Measurements from ENCODE around the gene GATAD2B.
A peak's percentile ranks its signal among the peaks of the same experiment; 100 is the strongest.
"Not testable (repeated sequence)": the region's sequence is repeated elsewhere in the genome, so short reads cannot be mapped to it uniquely, and the experiment has no call there.

GATAD2B gene

GRCh38 chr1:153852170-153852569 is 70.6 kb downstream of the GATAD2B start:
- no peak overlapping the region for H3K4me3 ChIP-seq
- no peak overlapping the region for H3K27ac ChIP-seq

GRCh38 chr1:153849487-153850185 is 73.1 kb downstream of the GATAD2B start:
- H3K27ac ChIP-seq = peak overlapping the region in 1 of 21 experiments; percentile 28
- H3K4me3 ChIP-seq = no peak overlapping the region

GRCh38 chr1:153848805-153849204 is 74.0 kb downstream of the GATAD2B start:
- no peak overlapping the region for H3K27ac ChIP-seq

DNA sequence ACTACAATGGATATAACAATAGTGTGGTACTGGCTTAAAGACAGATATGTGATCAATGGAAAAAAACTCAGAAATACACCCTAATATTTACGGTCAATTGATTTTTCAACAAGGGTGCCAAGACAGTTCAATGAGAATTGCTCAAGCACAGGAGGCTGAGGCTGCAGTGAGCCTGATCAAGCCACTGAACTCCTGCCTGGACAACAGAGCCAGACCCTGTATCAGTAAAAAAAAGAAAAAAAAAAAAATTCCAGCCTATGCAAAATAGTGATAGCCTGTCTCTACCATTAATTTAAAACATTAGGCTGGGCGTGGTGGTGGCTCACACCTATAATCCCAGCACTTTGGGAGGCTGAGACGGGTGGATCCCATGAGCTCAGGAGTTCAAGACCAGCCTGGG is 77.6 kb downstream of the GATAD2B start:
- H3K27ac ChIP-seq = no peak overlapping the region
- H3K4me3 ChIP-seq = no peak overlapping the region

More at GRCh38 chr1:153848805-153849204, 74.0 kb downstream of the GATAD2B start:
- H3K4me3 ChIP-seq = no peak overlapping the region

GRCh38 chr1:153844349-153844748 is 78.4 kb downstream of the GATAD2B start:
- not testable (repeated sequence) for H3K4me3 ChIP-seq, H3K27ac ChIP-seq

GRCh38 chr1:153842006-153842471 is 80.7 kb downstream of the GATAD2B start:
- H3K4me3 ChIP-seq = no peak overlapping the region
- H3K27ac ChIP-seq = no peak overlapping the region

DNA sequence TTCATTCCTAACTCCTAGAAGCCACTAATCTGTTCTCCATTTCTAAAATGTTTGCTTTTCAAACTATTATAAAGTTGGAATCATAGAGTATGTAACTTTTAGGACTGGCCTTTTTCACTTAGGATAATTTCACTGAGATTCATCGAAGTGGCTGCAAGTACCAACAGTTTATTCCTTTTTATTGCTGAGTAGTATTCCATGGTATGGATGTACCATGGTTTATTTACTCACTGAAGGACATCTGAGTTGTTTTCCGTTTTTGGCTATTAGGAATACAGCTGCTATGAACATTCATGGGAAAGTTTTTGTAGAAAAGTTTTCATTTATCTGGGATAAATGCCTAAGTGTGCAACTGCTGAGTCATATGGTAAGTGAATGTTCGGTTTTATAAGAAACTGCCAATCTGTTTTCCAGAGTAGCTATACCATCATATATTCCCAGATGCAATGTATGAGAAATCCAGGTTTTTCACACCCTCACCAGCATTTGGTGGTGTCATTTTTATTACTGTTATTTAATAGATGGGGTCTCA is 81.2 kb downstream of the GATAD2B start:
- H3K27ac ChIP-seq = no peak overlapping the region
- no peak overlapping the region for H3K4me3 ChIP-seq

GRCh38 chr1:153840774-153841173 is 82.0 kb downstream of the GATAD2B start:
- H3K27ac ChIP-seq, H3K4me3 ChIP-seq: not testable (repeated sequence)

DNA sequence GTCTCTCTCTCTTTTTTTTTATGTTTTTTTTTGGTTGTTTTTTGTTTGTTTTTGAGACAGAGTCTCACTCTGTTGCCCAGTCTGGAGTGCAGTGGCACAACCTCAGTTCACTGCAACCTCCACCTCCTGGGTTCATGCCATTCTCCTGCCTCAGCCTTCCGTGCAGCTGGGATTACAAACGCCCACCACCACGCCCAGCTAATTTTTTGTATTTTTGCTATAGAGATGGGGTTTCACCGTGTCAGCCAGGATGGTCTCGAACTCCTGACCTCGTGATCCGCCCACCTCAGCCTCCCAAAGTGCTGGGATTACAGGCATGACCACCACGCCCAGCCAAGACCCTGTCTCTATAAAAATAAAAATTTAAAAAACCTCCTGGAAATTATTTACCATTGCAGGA is 88.8 kb downstream of the GATAD2B start:
- H3K4me3 ChIP-seq, H3K27ac ChIP-seq: not testable (repeated sequence)

DNA sequence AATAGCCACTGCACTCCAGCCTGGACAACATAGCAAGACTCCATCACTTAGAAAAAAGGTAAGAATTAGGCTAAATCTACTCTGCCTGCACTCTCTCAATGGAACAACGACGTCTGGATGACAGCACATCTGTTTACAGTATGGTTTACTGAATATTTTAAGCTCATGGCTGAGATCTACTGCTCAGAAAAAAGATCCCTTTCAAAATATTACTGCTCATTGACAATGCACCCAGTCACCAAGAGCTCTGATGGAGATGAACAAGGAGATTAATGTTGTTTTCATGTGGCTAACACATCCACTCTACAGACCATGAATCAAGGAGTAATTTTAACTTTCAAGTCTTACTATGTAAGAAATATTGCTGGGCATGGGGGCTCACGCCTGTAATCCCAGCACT is 89.6 kb downstream of the GATAD2B start:
- Histone ChIP-seq H3K27ac (no peak overlapping the region), H3K4me3 (no peak overlapping the region)

DNA sequence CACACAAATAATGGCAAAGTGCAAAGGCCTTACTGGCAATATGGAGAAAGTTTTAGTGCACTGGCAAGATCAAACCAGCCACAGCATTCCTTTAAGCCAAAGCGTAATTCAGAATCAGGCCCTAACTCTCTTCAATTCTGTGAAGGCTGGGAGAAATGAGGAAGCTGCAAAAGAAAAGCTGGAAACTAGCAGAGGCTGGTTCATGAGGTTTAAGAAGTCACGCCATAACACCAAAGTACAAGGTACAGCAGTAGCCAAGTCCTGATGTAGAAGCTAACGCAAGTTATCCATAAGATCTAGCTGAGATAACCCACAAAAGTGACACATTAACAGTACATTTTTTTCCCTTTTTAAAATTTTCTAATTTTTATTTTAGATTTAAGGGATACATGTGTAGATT is 90.5 kb downstream of the GATAD2B start:
- Histone ChIP-seq H3K27ac (peak overlapping the region in 1 of 21 experiments; percentile 5), H3K4me3 (no peak overlapping the region)

- H3K4me3 ChIP-seq = no peak overlapping the region
- no peak overlapping the region for H3K27ac ChIP-seq
These were observed 91.7 kb downstream of the GATAD2B start for GRCh38 chr1:153831026-153831425.

- H3K4me3 ChIP-seq = no peak overlapping the region
- no peak overlapping the region for H3K27ac ChIP-seq
These were observed 95.4 kb downstream of the GATAD2B start for GRCh38 chr1:153827168-153827964.

DNA sequence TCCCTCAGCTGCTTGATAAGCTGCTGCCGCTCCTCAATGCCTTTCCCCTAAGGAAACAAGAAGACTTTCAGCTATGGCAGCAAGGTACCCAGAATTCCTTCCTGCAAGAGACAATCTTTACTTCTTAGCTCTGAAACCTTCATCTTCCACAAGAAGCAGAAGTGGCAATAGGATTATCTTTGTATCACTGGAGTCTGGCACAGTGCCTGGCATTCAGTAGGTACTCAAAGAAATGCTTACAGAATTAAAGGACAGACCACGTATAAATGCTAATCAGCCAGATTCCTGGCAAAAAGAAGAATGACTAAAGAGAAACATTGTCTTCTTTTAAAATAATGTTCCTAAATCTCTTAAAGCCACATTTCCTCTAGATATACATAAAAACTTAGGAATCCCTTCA is 103.9 kb downstream of the GATAD2B start:
- H3K27ac ChIP-seq = no peak overlapping the region

DNA sequence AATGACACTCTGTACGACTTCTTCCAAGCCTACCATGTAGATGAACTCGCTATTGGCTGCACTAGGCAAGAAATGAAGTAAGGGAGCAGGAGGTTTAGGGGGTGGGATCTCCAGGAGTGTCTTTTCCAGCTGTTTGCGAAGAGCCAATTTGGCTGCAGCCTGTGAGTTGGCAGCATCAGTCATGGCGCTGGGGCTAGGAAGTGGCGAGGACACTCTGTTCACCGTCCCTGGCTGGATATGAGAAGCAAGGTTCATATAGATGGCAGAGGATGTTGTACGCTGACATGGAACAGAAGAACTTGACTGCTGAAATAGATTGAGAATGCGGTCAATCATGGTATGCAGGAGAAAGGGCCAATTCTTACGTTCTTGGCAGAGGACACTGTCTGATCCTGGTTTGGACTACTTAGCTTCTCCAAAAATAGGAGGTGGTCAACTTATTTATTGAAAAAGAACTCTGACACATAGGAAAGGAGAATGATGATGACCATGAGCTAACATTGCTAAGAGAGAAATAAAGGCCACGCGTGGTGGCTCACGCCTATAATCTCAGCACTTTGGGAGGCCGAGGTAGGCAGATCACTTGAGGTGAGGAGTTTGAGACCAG is 106.4 kb downstream of the GATAD2B start:
- Histone ChIP-seq H3K27ac (no peak overlapping the region), H3K4me3 (no peak overlapping the region)

More for the DNA sequence above, 103.9 kb downstream of the GATAD2B start:
- no peak overlapping the region for H3K4me3 ChIP-seq

GRCh38 chr1:153805886-153806719 is 116.7 kb downstream of the GATAD2B start:
- Histone ChIP-seq H3K27ac (peak overlapping the region in 8 of 21 experiments; percentile 6 to 64 (median 32)), H3K4me3 (no peak overlapping the region)

DNA sequence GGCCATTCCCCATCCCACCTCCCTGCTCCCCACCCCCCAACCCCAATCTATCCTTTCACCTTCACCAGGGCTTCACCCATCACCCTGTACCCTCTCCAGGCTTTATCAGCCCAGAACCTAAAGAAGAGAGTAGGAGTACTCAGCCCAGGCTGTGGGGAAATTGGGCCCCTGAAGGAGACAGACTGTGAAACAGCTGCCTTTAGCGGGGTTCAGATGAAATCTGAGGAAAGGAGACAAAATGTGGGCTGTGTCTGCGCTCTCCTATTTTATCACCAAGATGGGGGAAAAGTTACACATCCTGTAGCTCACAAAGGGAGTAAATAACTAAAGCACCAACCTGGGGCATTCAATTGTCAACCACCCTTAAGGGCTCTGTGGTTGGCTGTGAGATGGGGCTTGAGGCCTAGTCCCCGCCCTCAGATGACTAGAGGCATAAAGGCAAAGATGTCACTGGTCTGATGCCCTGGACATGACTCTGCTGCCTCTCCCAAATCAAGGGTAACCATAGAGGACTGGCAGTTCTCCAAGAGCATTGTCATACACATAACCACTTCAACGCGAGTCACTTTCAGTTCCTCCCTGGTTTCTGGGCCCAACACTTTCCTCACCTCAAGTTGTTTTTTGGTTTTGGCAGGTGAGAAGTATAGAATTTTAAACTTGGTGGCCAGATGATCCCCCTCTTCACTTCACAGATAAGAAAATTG is 117.6 kb downstream of the GATAD2B start:
- Histone ChIP-seq H3K27ac (peak overlapping the region in 13 of 21 experiments; percentile 2 to 64 (median 33)), H3K4me3 (no peak overlapping the region)

DNA sequence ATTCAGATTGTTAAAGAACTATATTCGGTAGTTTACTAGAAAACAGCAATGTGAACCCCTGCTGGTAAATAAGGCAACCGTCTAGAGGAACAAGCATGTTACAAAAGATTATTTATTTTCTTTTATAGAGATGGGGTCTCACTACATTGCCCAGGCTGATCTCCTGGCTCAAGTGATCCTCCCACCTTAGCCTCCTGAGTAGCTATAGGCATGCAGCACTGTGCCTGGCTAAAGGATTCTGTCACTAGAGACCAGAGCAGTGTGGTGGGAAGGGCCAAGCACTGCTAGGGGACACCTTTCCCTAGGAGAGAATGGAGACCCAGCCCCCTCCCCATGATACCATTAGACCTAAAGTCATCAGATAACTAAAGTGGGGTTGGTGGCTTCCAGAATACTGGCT is 118.7 kb downstream of the GATAD2B start:
- Histone ChIP-seq H3K4me3 (no peak overlapping the region), H3K27ac (peak overlapping the region in 6 of 21 experiments; percentile 15 to 61 (median 47))
